ENCODE results near the gene RNF146.
"Not testable (repeated sequence)": the region's sequence is repeated elsewhere in the genome, so short reads cannot be mapped to it uniquely, and the experiment has no call there.

The RNF146 gene

DNA sequence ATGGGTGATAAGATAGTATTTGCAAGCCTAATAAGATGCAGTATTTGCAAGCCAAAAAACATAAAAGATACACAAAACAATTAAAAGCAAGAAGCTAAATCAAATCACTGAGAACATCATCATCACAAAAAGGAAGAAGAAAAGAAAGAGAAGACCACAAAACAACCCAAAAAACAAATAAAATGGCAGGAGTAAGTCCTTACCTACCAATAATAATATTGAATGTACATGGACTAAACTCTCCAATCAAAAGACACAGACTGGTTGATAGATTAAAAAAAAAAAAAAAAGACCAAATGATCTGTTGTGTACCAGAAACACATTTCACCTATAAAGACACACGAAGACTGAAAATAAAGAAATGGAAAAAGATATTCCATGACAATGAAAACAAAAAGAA lies 39.1 kb downstream of the RNF146 start:
- TF ChIP-seq, protein P1, sequence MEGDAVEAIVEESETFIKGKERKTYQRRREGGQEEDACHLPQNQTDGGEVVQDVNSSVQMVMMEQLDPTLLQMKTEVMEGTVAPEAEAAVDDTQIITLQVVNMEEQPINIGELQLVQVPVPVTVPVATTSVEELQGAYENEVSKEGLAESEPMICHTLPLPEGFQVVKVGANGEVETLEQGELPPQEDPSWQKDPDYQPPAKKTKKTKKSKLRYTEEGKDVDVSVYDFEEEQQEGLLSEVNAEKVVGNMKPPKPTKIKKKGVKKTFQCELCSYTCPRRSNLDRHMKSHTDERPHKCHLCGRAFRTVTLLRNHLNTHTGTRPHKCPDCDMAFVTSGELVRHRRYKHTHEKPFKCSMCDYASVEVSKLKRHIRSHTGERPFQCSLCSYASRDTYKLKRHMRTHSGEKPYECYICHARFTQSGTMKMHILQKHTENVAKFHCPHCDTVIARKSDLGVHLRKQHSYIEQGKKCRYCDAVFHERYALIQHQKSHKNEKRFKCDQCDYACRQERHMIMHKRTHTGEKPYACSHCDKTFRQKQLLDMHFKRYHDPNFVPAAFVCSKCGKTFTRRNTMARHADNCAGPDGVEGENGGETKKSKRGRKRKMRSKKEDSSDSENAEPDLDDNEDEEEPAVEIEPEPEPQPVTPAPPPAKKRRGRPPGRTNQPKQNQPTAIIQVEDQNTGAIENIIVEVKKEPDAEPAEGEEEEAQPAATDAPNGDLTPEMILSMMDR (IDR thresholded peaks at IDR 0.05; ENCODE audit: control insufficient read depth, extremely low read depth, insufficient read depth), result no peak
- no peak for DNase-seq (ENCODE audit: low read depth)
- no peak overlapping the region for H3K4me3 ChIP-seq (ENCODE audit: low read depth, low read length)

DNA sequence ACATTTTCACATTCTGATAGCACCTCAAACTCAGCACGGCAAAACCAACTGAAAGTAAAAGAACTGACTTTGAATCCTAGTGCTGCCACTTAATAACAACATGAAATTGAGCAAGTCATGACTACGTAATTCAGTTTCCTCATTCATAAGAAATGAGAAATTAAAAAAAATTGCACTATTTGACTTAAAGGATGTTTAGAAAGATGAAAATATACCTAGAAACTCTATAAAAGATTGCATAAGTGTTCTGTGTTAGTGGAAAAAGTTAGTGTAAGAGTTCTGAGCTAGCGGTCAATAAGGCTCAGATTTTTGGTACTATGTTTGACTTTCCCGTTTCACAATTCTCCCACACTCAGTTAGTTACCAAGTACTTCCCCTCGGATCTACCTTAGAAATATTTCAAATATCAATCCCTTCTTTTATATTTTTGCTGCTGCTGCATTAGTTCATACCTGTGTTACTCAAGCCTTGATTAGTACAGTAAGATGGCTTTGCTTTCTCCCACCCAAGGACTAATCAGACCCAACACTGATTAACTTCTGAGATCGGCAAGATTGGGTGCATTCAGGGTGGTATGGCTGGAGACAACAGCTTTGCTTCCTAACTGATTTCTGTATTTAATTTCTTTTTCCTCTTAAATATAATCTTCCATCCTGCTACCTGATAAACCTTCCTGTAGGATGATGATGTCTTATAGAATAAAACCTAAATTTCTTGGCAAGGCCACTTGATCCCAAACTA lies 50.9 kb downstream of the RNF146 start:
- DNase-seq (ENCODE audit: low read depth), result no peak
- H3K4me3 ChIP-seq (ENCODE audit: low read depth, low read length), result no peak overlapping the region
- TF ChIP-seq, protein P1 (IDR thresholded peaks at IDR 0.05; ENCODE audit: control insufficient read depth, extremely low read depth, insufficient read depth), result no peak

DNA sequence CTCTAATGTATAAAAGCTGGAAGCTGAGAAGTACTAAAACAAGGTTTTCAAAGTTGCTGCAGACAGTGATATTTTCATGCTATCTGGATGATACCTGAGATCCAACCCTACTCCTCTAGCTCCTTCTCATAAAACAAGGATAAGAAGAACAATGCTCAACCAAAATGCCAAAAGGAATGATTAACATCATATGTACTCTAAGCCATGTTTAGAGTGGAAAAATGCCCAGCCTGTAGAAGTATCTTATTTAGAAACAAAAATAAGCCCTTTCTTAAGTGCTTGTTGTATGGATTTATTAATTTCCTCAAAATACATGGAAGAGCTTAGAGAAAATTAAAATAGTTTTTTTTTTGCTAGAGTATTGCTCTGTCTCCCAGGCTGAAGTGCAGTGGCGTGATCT lies 53.0 kb downstream of the RNF146 start:
- TF ChIP-seq, protein P1 (IDR thresholded peaks at IDR 0.05; ENCODE audit: control insufficient read depth, extremely low read depth, insufficient read depth), result no peak
- DNase-seq (ENCODE audit: low read depth), result no peak
- no peak overlapping the region for H3K4me3 ChIP-seq (ENCODE audit: low read depth, low read length)

DNA sequence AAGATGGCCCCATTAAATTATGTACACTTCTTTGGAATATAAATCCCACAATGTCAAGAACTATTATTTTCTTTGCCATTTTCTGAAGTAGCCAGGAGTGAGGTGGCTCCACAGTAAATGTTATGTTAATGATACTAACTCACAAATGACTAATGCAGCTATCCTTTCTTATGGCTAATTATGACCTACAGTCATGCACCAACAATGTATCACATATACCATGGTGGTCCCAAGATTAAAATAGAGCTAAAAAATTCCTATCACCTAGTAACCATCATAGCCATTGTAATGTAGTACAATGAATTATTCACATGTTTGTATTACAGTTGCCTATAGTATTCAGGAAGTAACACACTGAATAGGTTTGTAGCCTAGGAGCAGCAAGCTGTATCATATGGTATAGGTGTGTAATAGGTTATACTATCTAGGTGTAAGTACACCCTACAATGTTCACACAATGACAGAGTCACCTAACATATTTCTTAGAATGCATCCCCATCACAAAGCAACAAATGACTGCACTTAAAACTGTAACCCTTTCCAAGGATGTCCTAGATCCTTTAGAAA lies 61.5 kb downstream of the RNF146 start:
- H3K4me3 ChIP-seq (ENCODE audit: low read depth, low read length), result no peak overlapping the region
- no peak for DNase-seq (ENCODE audit: low read depth)
- TF ChIP-seq, protein P1 (IDR thresholded peaks at IDR 0.05; ENCODE audit: control insufficient read depth, extremely low read depth, insufficient read depth), result no peak

DNA sequence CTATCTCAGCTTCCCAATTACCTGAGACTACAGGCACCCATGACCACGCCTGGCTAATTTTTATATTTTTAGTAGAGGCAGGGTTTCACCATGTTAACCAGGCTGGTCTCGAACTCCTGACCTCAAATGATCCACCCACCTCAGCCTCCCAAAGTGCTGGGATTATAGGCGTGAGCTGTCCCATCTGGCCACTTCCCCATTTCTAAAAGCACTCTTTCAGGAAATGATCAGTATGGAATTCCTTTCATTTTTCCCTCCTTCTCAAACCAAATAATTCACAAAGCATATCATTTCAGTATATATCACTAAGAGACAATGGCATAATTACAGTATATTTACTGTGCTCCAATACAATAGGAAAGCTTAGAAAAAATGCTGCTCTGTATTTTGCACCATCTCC lies 64.6 kb downstream of the RNF146 start:
- H3K4me3 ChIP-seq (ENCODE audit: low read depth, low read length); DNase-seq (ENCODE audit: low read depth): not testable (repeated sequence)

DNA sequence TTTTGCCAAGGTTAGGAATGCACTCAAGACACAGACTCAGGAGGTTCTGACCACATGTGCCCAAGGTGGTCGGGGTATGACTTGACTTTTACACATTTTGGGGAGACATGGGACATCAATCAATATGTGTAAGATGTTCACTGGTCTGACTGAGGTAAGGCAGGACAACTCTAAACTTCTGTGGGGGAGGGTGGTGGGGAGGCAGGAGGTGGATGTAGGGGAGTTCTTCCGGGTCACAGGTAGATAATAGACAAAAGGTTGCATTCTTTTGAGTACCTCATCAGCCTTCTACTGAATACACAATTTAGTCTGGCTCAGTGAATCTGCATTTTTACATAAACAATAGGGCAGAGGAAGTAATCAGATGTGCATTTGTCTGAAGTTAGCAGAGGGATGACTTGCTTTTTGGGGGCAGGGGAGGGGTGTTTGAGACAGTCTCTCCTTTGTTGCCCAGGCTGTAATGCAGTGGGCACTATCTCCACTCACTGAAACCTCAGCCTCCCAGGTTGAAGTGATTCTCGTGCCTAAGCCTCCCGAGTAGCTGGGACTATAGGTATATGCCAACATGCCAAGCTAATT lies 65.8 kb downstream of the RNF146 start:
- TF ChIP-seq, protein P1 (IDR thresholded peaks at IDR 0.05; ENCODE audit: control insufficient read depth, extremely low read depth, insufficient read depth), result no peak
- DNase-seq (ENCODE audit: low read depth), result no peak
- no peak overlapping the region for H3K4me3 ChIP-seq (ENCODE audit: low read depth, low read length)

Measured in LNCaP clone FGC (cell line).